Raji (cell line): ENCODE measurements around the gene BTNL9.

Source experiments
- POLR2A ChIP-seq: IDR thresholded peaks from 2 replicates; pipeline ENCODE4 v1.6.1; 2011; ENCODE audit warnings: low read depth, low read length, control low read depth; ENCODE audit not compliant: insufficient read depth

The BTNL9 gene

DNA sequence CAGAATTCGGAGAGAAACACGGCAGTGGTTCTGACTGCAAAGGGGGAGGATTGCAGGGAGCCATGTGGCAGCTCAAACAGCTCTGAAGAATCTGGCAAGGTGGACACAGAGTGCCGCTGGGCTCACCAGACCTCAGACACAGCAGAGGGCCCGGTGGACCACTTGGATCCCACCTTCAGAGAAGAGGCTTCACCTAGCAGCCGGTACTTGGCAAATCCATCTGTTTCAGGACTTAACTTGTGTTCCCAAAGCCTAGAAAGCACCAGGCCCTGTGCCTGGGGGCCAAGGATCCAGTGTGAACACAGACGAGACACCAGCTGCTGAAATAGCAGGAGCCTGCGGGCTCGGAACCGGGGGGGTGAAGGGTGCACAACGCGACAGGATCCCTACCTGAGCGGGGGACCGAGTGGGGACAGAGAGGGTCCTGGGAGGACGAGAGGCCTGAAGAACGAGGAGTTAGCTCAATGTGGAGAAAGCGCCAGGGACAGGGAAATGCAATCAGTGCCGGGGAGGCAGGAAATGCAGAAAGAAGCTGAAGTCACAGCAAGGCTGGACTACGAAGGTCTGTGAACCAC lies 44.6 kb downstream of the BTNL9 start:
- TF ChIP-seq POLR2A: no peak

DNA sequence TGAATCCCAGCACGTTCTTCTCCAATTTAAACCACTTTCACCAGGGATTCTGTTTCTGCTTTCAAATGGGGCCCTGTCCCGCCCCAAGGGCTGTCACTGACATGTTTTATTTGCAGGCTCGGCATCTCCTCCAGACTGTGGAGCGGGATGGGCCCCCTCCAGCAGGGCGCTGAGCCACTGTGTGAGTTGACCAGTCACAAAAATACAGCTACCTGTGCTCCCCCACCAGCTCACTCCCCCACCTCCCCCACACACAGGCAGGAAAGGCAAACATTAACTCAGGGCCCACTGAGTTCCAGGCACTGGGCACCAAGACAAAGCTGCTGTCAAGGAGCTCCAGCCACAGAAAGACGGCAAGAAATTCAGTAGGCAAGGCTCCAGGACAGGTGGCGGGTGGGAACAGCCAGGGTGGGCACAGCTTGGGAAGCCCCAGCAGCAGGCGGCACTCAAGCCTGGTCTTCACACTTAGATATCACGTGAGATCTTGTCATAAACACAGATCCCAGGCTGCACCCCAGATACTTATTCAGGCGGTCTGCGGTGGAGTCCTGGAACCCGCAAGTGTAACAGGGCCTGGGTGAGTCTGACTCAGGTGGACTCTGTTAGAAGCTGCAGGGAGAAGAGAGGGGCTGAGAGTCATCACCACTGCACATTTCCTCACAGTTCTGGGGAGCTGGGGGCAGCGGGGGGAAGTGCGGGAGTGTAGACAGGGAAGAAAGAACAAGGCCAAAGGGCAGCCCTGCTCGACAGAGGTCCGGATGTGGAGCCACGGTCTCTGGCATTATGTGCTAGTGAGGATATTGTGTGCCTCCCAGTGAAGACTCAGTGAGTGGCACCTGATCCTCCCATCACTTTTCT lies 46.2 kb downstream of the BTNL9 start:
- TF ChIP-seq POLR2A: no peak

DNA sequence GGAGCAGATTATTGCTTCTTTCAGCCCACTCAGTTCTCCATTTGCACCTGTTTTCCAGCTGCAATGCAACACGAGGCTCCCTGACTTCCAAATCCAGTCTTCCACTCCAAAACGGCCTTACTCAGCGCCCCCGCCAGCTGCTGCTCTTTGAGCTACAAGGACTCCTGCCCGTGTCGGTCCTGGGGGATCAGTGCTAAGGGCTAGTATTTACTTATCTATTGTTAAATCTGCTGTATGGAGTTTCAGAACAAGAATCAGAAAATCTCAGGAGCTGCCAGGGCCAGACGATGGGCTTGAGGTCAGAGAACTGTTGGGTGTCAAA lies 46.8 kb downstream of the BTNL9 start:
- TF ChIP-seq POLR2A: no peak

DNA sequence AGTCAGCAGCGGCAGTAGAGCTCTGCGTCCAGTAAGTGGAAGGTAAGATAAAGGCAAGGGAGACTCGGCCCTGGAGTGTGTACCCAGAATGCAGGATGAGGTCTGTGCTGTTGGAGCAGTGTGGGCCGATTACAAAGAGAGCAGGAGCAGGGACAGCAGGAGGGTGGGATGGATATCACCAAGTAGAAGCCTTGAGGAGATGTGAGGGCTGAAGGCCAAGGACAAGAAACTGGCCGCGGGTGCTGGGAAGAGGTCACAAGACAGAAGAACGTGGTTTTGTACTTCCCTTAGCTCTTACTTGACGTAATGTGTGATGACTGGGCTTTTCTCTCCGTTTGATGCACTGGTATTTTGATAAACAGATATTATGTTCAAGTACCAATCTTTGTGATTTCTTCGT lies 47.2 kb downstream of the BTNL9 start:
- TF ChIP-seq POLR2A: no peak

DNA sequence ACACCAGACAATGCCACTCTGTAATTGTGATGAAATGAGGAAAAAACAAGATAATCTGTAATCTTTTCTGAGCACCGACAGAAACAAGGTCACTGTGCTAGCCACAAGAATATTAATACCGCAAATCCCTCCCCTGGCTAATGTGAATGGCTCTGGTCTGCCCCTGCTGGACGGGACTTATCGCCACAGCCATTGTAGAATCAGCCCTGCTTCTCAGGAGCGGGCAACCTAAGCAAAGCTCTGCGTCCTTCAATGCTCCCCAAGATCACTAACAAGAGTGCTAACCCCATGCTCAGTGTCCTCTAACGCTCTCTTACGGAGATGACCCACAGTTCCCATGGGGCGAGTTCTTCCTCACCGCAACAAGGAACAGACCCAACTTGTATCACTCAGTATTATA lies 48.2 kb downstream of the BTNL9 start:
- no peak for TF ChIP-seq POLR2A

DNA sequence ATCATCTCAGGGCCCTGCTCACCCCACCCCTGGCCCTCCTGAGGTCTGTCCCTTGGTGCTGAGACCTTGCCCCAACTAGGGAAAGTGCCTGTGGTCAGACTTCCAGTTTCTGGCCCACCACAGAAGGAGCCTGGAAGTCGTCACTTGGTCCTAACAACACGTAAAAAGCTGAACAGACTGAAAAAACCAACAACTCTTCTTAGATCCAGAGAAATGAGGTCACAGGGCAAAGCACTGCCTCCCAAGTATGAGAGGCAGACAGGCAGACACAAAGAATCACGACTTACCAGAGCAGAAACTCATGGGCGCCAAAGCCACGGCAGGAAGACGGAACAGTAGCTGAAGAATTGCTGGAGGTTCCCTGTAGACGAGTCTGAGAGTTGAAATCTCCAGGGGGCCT lies 52.4 kb downstream of the BTNL9 start:
- no peak for TF ChIP-seq POLR2A

DNA sequence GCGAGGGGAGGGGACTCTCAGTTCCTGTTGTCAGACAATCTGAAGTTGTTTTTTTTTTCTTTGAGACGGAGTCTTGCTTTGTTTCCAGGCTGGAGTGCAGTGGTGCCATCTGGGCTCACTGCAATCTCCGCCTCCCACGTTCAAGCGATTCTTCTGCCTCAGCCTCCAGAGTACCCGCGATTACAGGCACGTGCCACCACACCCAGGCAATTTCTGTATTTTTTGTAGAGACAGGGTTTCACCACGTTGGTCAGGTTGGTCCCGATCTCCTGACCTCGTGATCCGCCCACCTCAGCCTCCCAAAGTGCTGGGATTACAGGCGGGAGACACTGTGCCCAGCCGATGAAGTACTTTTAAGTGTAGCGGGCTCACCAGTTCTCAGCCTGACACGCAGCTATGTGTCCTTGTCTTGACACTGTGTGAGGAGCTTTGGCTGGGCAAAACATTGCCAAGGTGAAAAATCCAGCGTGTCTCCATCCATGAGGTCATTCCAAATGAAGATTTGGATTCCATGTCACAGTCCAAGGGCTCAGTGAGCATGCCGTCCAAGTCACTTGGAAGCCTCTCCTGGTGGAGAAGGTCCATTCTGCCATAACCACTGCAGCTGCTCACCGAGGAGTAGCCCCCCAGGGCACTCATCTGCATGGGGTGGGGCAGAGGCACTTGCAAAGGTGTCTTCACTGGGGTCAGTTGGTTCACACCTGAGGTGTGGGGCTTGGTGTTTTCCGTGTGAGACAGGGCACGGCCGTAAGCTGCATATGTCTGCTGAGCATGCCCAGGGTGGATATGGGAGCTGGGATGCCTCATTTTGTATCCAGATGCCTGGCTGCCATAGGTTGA lies 58.9 kb downstream of the BTNL9 start:
- TF ChIP-seq POLR2A: no peak

DNA sequence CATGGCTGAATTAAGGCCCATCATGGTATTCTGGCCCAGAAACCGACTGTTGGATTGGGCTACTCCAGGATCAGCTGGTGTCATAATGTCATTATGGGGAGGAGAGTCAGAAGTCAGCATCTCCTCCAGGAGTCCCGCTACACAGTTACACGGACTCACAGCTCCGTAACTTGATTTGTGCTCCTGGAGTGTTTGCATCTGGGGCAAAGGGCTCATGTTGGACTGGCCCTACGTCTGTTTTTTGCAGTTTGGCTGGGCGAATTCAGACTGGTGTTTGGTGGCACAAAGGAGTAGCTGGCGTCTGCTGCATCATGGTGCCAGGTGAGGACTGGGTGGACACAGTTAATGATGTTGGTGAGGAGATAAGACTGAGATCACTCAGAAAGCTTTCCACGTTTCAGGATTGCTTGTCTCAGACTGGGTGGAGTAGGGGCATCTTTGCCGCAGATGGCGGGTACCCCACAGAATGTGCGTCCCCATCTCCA lies 59.6 kb downstream of the BTNL9 start:
- no peak for TF ChIP-seq POLR2A

DNA sequence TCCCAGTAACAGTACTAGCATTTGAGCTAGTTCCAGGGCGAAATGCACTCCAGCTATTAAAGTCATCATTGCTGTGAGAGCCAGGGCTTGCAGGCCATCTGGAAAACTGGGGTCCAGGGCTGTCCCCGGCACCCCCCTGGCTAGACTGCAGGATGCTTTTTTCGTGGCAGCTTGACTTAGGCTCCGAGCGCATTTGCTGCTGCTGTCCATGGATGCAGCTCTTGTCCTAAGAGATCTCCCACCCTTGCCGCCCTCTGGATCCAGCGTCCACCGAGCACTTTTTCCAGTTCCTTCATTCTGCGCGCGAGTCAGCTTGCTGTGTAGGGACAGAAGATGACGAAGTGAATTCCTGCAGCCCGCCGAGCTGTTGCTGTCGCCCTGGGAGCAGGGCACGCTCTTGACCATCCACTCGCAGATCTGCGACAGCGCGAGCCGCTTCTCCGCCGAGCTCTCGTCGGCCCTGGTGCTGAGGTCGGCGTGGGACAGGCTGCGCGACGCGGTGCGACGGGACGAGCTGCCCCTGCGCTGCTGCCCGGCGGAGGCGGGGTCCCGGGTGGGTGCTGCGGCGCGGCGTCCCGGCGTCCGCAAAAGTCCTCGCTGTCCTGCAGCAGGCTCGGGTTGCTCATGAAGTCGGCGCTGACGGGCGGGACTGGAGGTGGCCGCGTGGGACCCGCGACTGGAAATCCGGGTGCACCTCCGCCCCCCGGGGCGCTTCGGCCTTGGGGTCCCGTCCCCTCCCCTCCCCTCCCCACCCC lies 60.2 kb downstream of the BTNL9 start:
- TF ChIP-seq POLR2A: no peak

DNA sequence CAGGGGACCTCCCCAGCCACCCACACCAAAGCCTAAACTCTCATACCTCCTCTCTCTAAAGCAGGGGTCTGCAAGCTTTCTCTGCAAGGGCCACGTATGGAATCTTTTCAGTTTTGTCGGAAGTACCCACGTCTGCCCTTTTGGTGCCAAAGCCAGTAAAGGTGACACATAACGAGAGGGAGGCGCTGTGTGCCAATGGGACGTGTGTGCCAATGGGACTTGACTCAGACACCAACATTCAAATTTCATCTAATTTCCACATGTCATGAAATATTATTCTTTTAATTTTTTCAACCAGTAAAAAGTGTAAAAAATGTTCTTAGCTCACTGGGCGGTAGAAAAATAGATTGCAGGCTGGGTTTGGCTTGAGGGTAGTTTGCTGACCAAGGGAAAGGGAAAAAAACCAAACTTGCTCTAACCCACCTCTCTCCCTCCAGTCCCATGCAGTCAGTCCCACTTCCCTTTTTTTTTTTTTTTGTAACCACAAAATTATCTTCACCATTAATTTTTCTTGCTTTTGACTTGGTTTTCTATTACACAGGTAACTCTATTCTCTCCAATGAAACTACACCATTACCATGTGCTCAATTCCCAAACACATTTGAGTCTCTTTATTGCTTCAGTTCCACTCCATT lies 65.4 kb downstream of the BTNL9 start:
- TF ChIP-seq POLR2A: no peak

DNA sequence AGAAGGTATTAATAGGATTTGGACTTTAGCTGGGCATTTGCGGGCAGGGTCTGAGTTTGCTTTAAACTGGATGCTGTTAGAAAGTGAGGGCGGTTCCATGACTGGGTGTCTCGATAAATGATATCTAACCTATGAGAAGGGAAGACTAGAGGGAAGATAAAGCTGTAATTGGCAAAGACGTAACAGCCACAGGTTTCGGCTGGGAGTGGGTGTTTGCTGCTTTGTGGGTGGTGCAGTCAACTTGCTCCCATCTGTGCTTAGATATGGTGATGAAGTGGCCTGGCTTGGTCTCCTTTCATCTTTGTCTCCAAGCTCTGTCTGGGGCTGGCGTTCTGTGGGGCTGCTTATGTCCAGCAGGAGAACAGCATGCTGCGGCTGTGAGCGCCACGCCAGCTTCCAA lies 67.6 kb downstream of the BTNL9 start:
- TF ChIP-seq POLR2A: no peak

DNA sequence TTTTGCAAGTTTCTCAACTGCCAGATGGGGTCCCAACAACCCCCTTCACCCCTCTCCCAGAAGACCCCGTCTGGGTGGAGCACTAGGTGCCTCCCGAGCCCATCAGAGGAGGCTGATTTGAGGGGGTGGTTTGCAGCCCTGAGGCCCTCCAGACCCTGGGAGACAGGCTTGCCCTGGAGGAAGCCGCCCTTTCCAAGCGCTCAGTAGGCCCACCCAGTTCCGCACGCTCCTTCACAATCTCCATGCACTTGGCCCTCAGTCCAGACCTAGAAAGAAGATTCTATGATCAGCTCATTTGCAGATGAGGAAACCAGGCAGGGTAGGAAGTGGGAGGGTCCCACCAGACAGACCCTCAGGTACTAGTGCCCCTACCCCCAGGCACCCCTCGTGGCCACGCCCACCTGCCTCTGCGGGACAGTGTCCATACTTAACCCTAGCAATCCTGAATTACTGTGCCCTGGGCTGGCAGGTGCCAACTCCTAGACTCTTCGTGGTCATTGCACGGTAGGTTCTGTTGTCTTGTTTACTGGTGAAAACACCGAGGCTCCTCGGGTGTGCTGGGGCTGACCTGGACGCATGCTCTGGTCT lies 68.6 kb downstream of the BTNL9 start:
- no peak for TF ChIP-seq POLR2A

DNA sequence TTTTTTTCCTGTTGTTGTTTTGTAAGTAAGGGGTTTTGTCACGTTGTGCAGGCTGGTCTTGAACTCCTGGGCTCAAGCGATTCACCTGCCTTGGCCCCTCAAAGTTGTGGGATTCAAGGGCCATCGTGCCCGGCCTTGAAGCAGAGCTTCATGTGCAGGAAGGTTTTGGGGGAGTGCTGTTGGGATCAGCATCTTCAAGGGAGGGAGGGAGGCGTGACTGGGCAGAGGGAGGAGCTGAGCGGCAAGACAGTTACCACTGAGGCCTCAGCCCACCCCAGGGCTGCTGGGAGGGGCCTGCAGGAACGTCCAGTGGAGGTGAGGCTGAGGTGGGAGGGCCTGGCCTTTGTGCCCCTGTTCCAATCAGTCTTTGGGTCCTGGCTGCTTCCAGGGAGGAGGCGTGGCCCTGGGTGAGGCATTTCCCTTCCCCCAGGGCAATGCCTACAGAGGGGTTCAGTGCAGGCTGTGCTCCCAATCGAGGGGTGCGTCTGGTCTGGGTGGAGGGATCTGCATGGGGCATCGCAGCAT lies 69.5 kb downstream of the BTNL9 start:
- no peak for TF ChIP-seq POLR2A

DNA sequence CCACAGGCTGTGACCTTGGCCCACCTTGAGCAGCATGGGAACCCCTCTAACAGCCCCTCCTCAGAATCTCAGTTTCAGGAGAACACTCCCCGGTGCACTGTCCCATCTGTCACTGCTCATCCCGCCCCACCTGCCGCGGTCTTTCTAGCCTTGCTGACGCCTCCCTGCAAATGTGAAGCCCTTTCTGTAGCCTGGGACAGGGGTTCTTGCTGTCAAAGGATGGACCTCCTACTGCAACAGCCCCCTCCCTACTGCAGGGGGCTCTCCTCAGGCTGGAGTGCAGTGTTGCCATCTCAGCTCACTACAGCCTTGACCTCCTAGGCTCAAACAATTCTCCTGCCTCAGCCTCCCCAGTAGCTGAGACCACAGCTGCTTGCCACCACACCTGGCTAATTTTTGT lies 70.9 kb downstream of the BTNL9 start:
- no peak for TF ChIP-seq POLR2A
